Right cardiac atrium (tissue), 5 donors: ENCODE data around the gene ROBO1. TPM values are rescaled to one million over a fixed set of nuclear protein-coding genes. Genes with fewer than 3 reads are reported as not detected.
"Not testable (repeated sequence)": the region's sequence is repeated elsewhere in the genome, so short reads cannot be mapped to it uniquely, and the experiment has no call there.

ENCODE experiments used
- ATAC-seq, 2 donors: fragments of 200-7000 bp; cut with Tn5 transposase; one replicate each; pipeline versions ENCODE4 v1.8.0 to v1.9.1; 2020; ENCODE audit warnings: moderate library complexity in 2 of 2, mild to moderate bottlenecking in 1 of 2
- DNase-seq, 3 donors: peaks; one replicate each; pipeline ENCODE4 v3.0.0-alpha.2; 2020
- H3K27ac ChIP-seq: one replicate; pipeline ENCODE4 v1.5.1; 2013; ENCODE audit warnings: mild to moderate bottlenecking, low read length, control low read depth, moderate library complexity
- H3K27me3 ChIP-seq: one replicate; pipeline ENCODE4 v1.6.1; 2013; ENCODE audit not compliant: control insufficient read depth, insufficient read depth
- H3K4me1 ChIP-seq: one replicate; pipeline ENCODE4 v1.6.1; 2013; ENCODE audit warnings: low read length; ENCODE audit not compliant: control insufficient read depth, insufficient read depth
- H3K4me3 ChIP-seq: one replicate; pipeline ENCODE4 v1.5.1; 2013; ENCODE audit warnings: low read length, control low read depth
- H3K9me3 ChIP-seq: one replicate; pipeline ENCODE4 v1.6.1; 2013; ENCODE audit warnings: low read length; ENCODE audit not compliant: control insufficient read depth
- WGBS: extraction: QIAGEN DNeasy Blood & Tissue Kit; methylation state at CpG from one replicate; pipeline ENCODE4 v1.1.7; 2013; 5-methylcytosine and 5-hydroxymethylcytosine counted together
- intact Hi-C, 4 donors: fragments of 100-400 bp; cut with DNase I; formaldehyde crosslinking; loops; one replicate each; pipeline versions ENCODE4 v1.11.0 to v1.14.0; 2022 to 2023
- polyA plus RNA-seq: library from polyadenylated mRNA; stranded (reverse); fragments of 200-250 nt; gene quantifications from one replicate; pipeline ENCODE4 v1.2.3, GENCODE V29; 2013
- total RNA-seq, 4 donors: library from RNA; stranded (reverse); fragmentation: NEBNext Ultra II Directional; extraction: Animal tissue kit (Norgen Biotek cat#: 25700); gene quantifications; one replicate each; pipeline ENCODE4 v1.2.1, GENCODE V29; 2021
- donor health status: healthy with polysubstance abuse.
- donor health status: DM: no; HTN: yes; CAD: no.
- donor health status: DM: no; HTN: no; CAD: no.
- donor health status: DM: no; HTN: yes; CAD: no; lungs with severe emphysema.
- donor health status: DM: yes; HTN: yes; CAD: no.

ROBO1 gene
- total and polyA plus RNA-seq, 5 donors = 5.5 to 16.2 (median 13.5) TPM

DNA sequence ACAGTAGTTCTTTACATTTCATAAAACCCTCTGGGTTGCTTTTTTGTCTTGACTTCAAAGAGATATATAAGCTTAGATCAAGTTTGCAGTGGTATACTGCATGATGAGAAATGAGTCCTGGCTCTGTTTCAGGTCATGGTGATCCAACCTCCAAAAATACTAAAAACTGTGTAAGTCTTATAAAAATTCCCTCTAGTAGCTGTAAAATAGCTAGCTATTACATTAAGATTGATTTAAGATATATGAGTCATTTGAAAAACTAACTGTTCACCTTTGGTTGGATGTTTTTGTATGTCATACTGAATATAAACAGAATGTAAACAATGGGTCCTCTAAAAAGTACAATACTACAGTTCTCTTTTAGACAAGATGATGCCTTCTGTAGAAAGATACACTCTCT lies 879.2 kb downstream of the ROBO1 start:
- Histone ChIP-seq H3K9me3 (no peaks in the 10 kb centered on the region), H3K27me3 (no peaks in the 10 kb centered on the region), H3K4me3 (no peak overlapping the region), H3K27ac (no peak overlapping the region), H3K4me1 (no peaks in the 10 kb centered on the region)
- no peak for ATAC-seq
- intact Hi-C loops = no loop called here
- no peak for DNase-seq

DNA sequence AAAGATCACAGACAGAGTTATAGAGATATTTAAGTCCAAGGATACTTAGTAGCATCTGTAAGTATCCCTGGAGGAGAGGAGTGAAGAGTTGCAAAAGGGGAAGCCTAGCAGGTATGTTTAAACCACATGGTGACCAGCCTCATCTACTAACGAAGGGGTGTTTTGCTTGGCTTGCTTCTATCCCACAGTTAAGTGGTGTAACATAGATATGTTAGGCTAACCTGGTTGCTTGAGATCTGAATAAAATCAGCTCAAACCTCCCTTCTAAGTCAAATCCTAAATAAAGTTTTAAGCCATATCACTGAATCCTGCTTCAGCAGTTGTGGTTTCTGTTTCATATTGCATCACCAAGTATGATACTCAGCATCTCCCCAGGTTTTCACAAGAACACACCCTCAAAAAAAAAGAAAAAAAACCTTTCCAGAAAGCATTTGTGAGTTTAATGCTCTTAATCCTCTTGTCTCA lies 880.2 kb downstream of the ROBO1 start:
- DNase-seq (no peak), ATAC-seq (no peak)
- intact Hi-C loops = no loop called here
- no peaks in the 10 kb centered on the region for H3K27me3 ChIP-seq
- no peaks in the 10 kb centered on the region for H3K9me3 ChIP-seq
- 51% methylated on average over 1 of the region's 1 CpG for WGBS
- H3K4me1 ChIP-seq = no peaks in the 10 kb centered on the region
- no peak overlapping the region for H3K4me3 ChIP-seq
- H3K27ac ChIP-seq = no peak overlapping the region

DNA sequence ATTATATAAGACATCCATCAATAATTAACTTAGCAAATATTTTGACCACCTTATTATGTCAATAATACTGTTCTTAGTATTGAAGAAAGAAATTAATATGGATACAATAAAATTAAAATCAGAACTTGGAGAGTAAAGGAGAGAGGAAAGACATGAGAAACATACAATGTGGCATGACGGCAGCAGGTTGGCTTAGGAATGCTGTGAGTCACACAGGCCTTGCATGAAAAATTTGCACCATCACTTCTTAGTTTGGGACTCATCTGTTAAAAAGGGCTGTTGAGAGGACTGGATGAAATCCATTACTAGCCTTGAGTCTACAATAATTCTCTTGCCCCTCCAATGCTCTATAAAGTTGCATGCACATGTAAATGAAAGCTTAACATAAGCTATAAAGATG lies 880.8 kb downstream of the ROBO1 start:
- Histone ChIP-seq H3K27ac (no peak overlapping the region), H3K4me1 (no peaks in the 10 kb centered on the region), H3K9me3 (no peaks in the 10 kb centered on the region), H3K4me3 (no peak overlapping the region), H3K27me3 (no peaks in the 10 kb centered on the region)
- WGBS = 80% methylated on average over 1 of the region's 1 CpG
- DNase-seq = no peak
- ATAC-seq = no peak
- intact Hi-C loops = no loop called here

- DNase-seq, intact Hi-C loops, H3K4me3 ChIP-seq, H3K27me3 ChIP-seq, H3K27ac ChIP-seq, ATAC-seq, H3K9me3 ChIP-seq, H3K4me1 ChIP-seq: not testable (repeated sequence)
- WGBS = 96% methylated on average over 1 of the region's 1 CpG
Observed at GRCh38 chr3:78884567-78884966, 883.2 kb downstream of the ROBO1 start.

DNA sequence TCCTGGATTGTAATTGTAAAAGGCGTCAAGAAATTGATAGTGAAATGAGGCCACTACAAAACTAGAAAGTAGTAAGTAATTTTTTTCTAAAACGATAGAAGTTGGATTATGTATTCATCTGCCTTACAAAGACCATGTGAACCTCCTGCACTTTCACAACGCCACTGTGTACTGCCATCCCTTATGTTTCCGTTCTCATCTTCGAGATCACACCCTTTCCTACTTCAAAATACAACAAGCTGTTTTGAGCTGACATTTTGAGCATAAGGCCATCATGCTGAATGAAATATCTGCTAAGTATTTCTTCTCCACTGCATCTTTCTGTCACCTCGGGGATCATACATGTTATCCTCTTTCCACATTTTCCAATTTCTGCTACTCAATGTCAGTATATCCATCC lies 885.5 kb downstream of the ROBO1 start:
- H3K27me3 ChIP-seq = no peaks in the 10 kb centered on the region
- H3K27ac ChIP-seq = no peak overlapping the region
- 92% methylated on average over 6 of the region's 6 CpGs for WGBS
- intact Hi-C loops = no loop called here
- H3K9me3 ChIP-seq = no peaks in the 10 kb centered on the region
- H3K4me3 ChIP-seq = no peak overlapping the region
- ATAC-seq (no peak), DNase-seq (no peak)
- H3K4me1 ChIP-seq = no peaks in the 10 kb centered on the region

GRCh38 chr3:78881501-78881900 lies 886.3 kb downstream of the ROBO1 start:
- H3K4me3 ChIP-seq = no peak overlapping the region
- no peak for ATAC-seq
- WGBS = 58% methylated on average over 2 of the region's 2 CpGs

GRCh38 chr3:78880603-78881461 lies 887.0 kb downstream of the ROBO1 start:
- no peak for DNase-seq
- Histone ChIP-seq H3K27ac (peak overlapping the region; percentile 8), H3K9me3 (no peaks in the 10 kb centered on the region), H3K27me3 (no peaks in the 10 kb centered on the region), H3K4me1 (no peaks in the 10 kb centered on the region), H3K4me3 (no peak overlapping the region)
- intact Hi-C loops = no loop called here
- 63% methylated on average over 8 of the region's 8 CpGs for WGBS
- ATAC-seq = peak; percentile 82 to 94

More at GRCh38 chr3:78881501-78881900, 886.3 kb downstream of the ROBO1 start:
- DNase-seq = no peak
- Histone ChIP-seq H3K4me1 (no peaks in the 10 kb centered on the region), H3K27ac (no peak overlapping the region), H3K9me3 (no peaks in the 10 kb centered on the region), H3K27me3 (no peaks in the 10 kb centered on the region)
- intact Hi-C loops = no loop called here

- WGBS = 63% methylated on average over 7 of the region's 7 CpGs
- Histone ChIP-seq H3K27ac (no peak overlapping the region), H3K4me1 (no peaks in the 10 kb centered on the region), H3K9me3 (no peaks in the 10 kb centered on the region), H3K27me3 (no peaks in the 10 kb centered on the region), H3K4me3 (no peak overlapping the region)
- intact Hi-C loops = no loop called here
- ATAC-seq = no peak
- DNase-seq = no peak
Observed at GRCh38 chr3:78879295-78879860, 888.4 kb downstream of the ROBO1 start.

DNA sequence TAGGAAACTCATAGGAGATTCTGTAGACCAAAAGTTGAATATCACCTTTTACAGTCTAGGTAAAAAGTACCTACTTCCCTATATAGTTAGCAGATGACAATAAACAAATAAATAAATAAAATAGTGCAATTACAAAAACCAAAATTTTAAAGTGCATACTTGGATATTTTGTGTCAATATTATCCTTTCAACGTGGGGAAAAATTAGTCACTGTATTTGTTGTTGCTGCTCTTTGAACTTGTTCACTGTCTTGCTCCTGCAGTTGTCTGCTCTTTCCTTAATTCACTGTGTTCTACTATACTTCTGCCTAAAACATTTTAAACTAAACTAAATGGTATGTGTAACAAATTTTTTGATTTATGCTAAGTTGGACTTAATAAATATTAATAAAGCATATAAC lies 889.0 kb downstream of the ROBO1 start:
- 56% methylated on average over 1 of the region's 1 CpG for WGBS
- DNase-seq (no peak), ATAC-seq (no peak)
- H3K27ac ChIP-seq = no peak overlapping the region
- H3K4me3 ChIP-seq = no peak overlapping the region
- no peaks in the 10 kb centered on the region for H3K27me3 ChIP-seq
- H3K4me1 ChIP-seq = no peaks in the 10 kb centered on the region
- H3K9me3 ChIP-seq = no peaks in the 10 kb centered on the region
- intact Hi-C loops = no loop called here

- ATAC-seq (no peak), DNase-seq (no peak)
- whole genome bisulfite sequencing = 86% methylated on average over 4 of the region's 4 CpGs
Observed at GRCh38 chr3:78878011-78878410, 889.8 kb downstream of the ROBO1 start.

GRCh38 chr3:78875851-78876250 lies 891.9 kb downstream of the ROBO1 start:
- DNase-seq (no peak), ATAC-seq (no peak)
- Histone ChIP-seq H3K4me1 (peaks cover 1% of the 10 kb centered on the region), H3K27ac (no peak overlapping the region), H3K9me3 (no peaks in the 10 kb centered on the region), H3K27me3 (no peaks in the 10 kb centered on the region), H3K4me3 (no peak overlapping the region)
- intact Hi-C loops = no loop called here

More at GRCh38 chr3:78878011-78878410, 889.8 kb downstream of the ROBO1 start:
- Histone ChIP-seq H3K4me1 (no peaks in the 10 kb centered on the region), H3K27ac (no peak overlapping the region), H3K4me3 (no peak overlapping the region), H3K9me3 (no peaks in the 10 kb centered on the region), H3K27me3 (no peaks in the 10 kb centered on the region)
- intact Hi-C loops = no loop called here
